Neural crest cell (in vitro differentiated cells): Measurements from ENCODE around the gene FRMPD2. TPM values are rescaled to one million over a fixed set of nuclear protein-coding genes. Genes with fewer than 3 reads are reported as not detected.

Experiments
- DNase-seq: peaks from one replicate; pipeline ENCODE4 v3.0.0; 2021; ENCODE audit warnings: low read depth, mixed read lengths, low spot score
- H3K27ac Mint-ChIP-seq: one replicate; pipeline ENCODE4 v1.8.0; 2021; ENCODE audit warnings: mild to moderate bottlenecking, mixed read lengths; ENCODE audit not compliant: unreplicated experiment
- H3K27me3 Mint-ChIP-seq: 2 replicates; pipeline ENCODE4 v1.8.0; 2021; ENCODE audit warnings: low read depth, mild to moderate bottlenecking, mixed read lengths
- H3K36me3 Mint-ChIP-seq: 2 replicates; pipeline ENCODE4 v1.8.0; 2021; ENCODE audit warnings: low read depth, mild to moderate bottlenecking, mixed read lengths
- H3K4me1 Mint-ChIP-seq: 2 replicates; pipeline ENCODE4 v1.8.0; 2021; ENCODE audit warnings: mixed read lengths
- H3K4me3 Mint-ChIP-seq: one replicate; pipeline ENCODE4 v1.8.0; 2021; ENCODE audit warnings: mild to moderate bottlenecking, mixed read lengths
- H3K9me3 Mint-ChIP-seq: 2 replicates; pipeline ENCODE4 v1.8.0; 2021; ENCODE audit warnings: mixed read lengths
- CTCF ChIP-seq: fragments of 200-600 bp; sonication (generic); conservative IDR thresholded peaks from 2 replicates; pipeline ENCODE4 v1.5.0; 2021; ENCODE audit warnings: antibody characterized with exemption, mild to moderate bottlenecking
- total RNA-seq: library from RNA; stranded (reverse); gene quantifications from 2 replicates; pipeline ENCODE4 v1.2.1, GENCODE V29; 2021

The FRMPD2 gene
- total RNA-seq, 1 donor from 2014 or later: 0.26 TPM

GRCh38 chr10:48251152-48251524, 23.4 kb downstream of the FRMPD2 start:
- no peak for DNase-seq

GRCh38 chr10:48249763-48250351, 24.6 kb downstream of the FRMPD2 start:
- H3K4me3 Mint-ChIP-seq: no peak overlapping the region
- TF ChIP-seq CTCF: no peak
- no peaks in the 10 kb centered on the region for H3K9me3 Mint-ChIP-seq
- no peak for DNase-seq
- no peaks in the 10 kb centered on the region for H3K36me3 Mint-ChIP-seq
- no peaks in the 10 kb centered on the region for H3K27me3 Mint-ChIP-seq
- peaks cover 11% of the 10 kb centered on the region for H3K4me1 Mint-ChIP-seq
- no peak overlapping the region for H3K27ac Mint-ChIP-seq

More at GRCh38 chr10:48251152-48251524, 23.4 kb downstream of the FRMPD2 start:
- no peaks in the 10 kb centered on the region for H3K27me3 Mint-ChIP-seq
- peaks cover 11% of the 10 kb centered on the region for H3K4me1 Mint-ChIP-seq
- H3K4me3 Mint-ChIP-seq: no peak overlapping the region
- no peaks in the 10 kb centered on the region for H3K9me3 Mint-ChIP-seq
- no peak for TF ChIP-seq CTCF
- no peaks in the 10 kb centered on the region for H3K36me3 Mint-ChIP-seq
- H3K27ac Mint-ChIP-seq: no peak overlapping the region

- Mint-ChIP-seq H3K27me3 (no peaks in the 10 kb centered on the region), H3K27ac (no peak overlapping the region), H3K9me3 (no peaks in the 10 kb centered on the region), H3K4me1 (peaks cover 11% of the 10 kb centered on the region), H3K4me3 (no peak overlapping the region), H3K36me3 (no peaks in the 10 kb centered on the region)
- TF ChIP-seq CTCF: no peak
- DNase-seq: no peak
These were observed 25.3 kb downstream of the FRMPD2 start for GRCh38 chr10:48249004-48249762.

GRCh38 chr10:48248462-48248861, 26.0 kb downstream of the FRMPD2 start:
- no peak for DNase-seq
- no peaks in the 10 kb centered on the region for H3K36me3 Mint-ChIP-seq

GRCh38 chr10:48247680-48248079, 26.8 kb downstream of the FRMPD2 start:
- Mint-ChIP-seq H3K36me3 (no peaks in the 10 kb centered on the region), H3K9me3 (no peaks in the 10 kb centered on the region), H3K4me1 (peaks cover 18% of the 10 kb centered on the region), H3K27me3 (no peaks in the 10 kb centered on the region), H3K27ac (no peak overlapping the region), H3K4me3 (no peak overlapping the region)
- TF ChIP-seq CTCF: no peak
- DNase-seq: no peak

More at GRCh38 chr10:48248462-48248861, 26.0 kb downstream of the FRMPD2 start:
- Mint-ChIP-seq H3K27ac (no peak overlapping the region), H3K27me3 (no peaks in the 10 kb centered on the region), H3K4me1 (peaks cover 14% of the 10 kb centered on the region), H3K9me3 (no peaks in the 10 kb centered on the region), H3K4me3 (no peak overlapping the region)
- TF ChIP-seq CTCF: no peak
